Activated CD4-positive, CD25-positive, alpha-beta regulatory T cell (primary cell): ENCODE data around the gene PDE11A.
"Not testable (repeated sequence)": the region's sequence is repeated elsewhere in the genome, so short reads cannot be mapped to it uniquely, and the experiment has no call there.

Experiments used
- DNase-seq, 4 experiments: peaks; one replicate each; lab custom pipeline; 2025; lab: John Stamatoyannopoulos, UW

The PDE11A gene

DNA sequence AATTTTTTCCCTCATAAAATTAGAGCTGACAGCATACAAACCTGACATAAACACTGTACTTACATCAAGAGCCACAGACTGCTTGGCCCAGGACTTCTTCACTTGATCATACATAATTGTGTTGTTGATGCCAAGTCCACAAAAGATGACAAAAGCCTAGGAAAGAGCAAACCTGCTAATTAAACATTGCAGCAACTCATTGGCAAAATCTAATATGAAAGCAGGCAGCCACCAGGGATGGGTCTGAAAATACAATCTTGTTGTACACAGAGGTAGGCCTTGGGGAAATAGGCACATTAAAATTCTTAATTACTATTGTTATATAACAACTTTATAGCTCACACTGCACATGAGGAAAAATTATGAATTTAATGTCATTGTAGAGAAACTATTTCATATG, 255.8 kb downstream of the PDE11A start:
- DNase-seq: no peak

DNA sequence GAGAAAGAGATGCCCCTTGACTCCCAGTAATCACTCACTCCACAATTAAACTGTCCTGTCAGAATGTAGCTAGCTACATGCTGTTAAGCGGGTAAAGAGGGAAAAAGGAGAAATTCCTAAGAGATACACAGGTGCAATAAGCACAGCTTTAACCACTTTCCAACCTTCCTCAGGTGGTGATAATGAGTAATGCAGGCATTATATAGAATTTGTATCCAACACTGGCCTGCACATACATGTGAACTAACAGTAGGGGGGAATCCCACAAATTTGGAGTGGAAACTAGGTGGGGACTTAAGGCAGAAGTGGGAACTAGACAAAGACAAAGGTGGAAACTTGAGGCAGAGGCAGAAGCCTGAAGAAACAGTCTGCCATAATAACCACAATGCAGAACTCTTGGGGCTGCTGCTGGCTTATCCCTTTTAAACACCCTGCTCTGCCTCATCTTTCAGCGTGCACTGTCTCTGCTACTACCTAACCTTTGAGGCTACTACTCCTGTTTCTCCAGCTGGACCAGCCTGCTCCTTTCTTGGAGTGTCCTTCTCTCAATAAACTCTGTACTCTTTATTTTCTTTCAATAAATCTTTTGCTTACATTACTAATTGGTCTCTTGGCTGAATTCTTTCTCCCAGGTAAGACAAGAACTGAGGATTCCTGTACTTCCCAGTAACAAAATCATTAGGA, 259.7 kb downstream of the PDE11A start:
- no peak for DNase-seq

DNA sequence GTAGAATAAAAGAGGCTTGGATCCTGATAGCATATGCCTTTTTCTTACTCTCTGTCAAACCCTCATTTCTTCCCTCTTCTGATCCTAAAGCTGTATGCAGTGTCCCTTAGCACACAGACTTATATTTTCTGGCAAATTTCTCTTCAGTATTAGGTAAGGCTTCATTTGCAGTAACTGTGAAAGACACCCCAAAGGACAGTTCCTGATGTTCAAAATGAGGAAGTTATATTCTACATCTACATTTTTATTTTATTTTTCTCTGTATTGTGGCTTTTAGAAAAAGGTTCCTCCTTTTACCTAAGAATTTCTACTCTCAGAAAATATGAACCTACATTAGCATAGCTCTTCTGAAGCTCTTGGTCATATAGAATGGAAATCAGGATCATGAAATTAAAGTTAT, 261.7 kb downstream of the PDE11A start:
- DNase-seq: no peak

DNA sequence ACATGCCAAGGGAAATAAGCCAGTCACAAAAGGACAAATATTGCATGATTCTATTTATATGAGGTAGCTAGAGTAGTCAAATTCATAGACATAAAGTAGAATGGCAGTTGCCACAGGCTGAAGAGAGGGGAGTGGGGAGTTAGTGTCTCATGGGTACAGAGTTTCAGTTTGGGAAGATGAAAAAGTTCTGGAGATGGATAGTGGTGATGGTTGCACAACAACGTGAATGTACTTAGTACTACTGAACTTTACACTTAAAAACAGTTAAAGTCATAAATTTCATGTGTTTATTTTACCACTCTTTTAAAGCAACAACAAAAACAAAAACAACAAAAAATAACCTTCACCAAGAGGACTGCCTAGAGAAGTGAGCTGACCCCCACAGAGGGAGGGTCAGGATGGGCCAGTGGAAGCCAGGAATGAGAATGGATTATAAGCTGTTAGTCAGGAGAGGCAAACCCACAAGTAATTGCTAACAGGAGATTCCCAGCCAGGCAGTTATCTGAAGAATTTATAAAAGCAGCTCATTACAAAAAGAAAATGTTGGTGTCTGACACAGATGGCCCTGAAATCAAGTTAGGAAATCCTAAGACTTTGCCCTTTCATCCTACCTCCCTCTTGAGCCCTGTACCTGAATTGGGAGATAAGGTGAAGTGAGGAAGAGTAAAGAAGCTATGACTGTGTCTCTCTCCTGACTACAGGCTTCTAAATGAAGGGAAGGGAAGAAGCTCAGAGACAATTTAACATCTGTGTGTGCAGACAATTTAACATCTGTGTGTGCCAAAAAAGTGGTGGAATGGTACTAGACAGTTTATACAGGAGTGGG, 263.4 kb downstream of the PDE11A start:
- DNase-seq: no peak

DNA sequence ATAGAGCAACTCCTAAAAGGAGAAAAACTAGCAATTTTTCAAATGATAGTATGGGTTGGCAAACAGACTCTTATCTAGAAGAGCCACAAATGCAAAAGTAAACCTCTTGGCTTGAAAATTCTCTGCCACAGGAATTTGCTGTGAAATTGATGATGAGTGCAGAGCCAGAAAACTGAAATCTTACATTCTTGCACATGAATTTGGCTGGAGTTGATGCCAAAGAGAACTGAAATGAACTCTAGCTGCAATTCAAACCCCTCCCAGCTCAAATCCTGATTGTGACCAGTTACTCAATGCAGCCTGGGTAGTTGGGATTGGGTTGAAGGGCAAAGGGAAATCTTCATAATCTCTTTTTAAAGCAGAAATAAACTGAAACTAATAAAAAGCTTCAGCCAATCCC, 266.6 kb downstream of the PDE11A start:
- DNase-seq: no peak

DNA sequence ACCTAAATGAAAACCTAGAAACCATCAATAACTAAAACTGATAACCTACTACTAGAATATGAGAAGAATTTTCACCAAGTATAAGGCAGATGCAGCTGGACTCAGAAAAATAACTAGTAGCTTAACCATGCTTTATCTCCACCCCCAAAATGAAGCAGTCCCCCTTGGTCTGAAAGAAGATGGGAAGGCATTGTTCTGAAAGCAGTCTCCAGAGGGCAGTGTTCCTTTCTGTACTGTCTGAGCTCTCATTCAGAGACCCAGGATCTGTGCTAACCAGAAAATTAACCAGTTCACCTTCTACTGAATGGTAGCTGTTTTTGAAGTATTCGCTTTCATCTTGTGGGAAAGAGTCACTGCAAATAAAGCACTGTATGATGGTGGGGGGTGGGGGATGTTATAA, 273.0 kb downstream of the PDE11A start:
- DNase-seq: no peak

DNA sequence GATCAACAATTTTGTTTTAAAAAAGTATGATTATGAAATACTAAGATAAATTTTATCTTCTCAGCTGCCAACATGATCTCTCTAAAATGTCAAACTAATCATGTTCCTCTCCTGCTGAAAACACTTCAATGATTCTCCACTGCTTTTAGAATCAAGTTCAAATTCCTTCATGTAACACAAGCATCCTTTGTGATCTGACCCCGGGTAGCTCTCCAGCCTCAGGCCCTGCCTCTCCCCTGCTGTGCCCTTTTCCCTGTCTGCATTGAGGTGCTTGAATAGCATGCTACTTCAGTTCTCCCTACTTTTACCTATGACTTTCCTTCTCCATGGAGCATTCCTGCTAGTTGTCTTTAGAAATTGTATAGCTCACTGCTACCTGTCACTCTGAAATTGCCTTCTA, 274.8 kb downstream of the PDE11A start:
- DNase-seq: no peak

DNA sequence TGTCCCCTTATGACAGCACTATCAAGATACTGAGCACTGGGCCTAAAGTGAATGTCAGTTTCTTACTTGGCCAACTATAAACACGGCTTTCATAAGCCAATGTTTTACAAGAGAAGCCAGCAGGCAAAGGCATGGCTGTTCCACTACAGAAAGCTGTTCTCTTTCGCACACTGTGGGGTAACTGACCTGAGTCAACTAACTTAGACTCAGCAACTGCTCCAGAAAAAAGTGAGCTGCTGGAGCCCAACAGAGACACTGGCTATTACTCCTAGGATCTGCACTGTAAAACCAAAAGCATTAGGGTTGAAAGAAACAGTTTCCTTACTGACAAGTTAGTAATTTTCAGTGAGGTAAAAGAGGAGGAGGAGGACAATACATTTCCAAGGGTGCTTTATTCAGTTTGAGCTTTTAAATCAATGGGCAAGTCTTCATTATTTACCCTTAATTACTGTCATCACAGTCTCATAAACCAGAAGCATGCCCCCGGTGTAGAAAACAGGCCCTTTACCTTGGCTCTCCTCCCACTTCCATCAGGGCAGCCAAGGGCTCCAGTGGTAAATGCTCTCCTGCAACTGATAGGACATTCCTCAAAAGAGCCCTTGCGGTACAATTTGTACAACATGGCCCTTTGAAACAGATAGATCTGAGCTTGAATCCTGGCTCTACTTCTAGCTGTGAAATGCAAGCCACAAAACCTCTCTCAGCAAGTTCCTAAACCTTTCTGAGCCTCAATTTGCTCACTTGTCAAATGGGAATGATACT, 275.7 kb downstream of the PDE11A start:
- no peak for DNase-seq

DNA sequence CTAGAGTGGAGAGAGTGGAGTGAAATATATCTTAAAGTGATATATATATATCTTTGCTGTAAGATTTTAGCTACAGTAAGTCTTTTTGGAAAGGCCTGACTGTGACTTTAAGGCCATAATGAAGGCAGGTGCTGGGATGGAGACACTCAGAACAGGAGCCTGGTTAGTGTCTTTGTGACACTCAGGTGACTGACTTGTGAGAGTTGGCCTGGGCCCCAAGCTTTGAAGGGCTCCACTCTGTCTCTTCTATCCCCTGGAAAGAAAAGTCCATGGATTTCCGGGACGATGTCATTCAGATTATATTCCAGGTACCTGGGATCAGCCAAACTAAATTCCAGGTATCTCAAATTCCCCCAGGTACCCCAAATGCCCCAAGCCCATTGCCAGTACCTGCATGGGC, 276.6 kb downstream of the PDE11A start:
- no peak for DNase-seq

DNA sequence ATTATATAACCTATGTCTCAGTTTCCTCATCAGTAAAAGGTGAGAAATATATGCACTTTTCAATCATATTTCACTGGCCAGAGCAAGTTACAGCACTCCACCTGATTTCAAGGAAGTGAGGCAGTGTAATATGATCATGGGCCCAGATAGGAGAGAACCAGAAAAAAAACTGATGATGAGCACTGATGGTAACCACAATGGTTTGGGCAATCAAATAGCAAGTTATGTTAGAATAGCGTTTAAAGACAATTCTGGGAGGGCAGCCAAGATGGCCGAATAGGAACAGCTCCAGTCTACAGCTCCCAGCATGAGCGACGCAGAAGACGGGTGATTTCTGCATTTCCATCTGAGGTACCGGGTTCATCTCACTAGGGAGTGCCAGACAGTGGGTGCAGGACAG, 287.4 kb downstream of the PDE11A start:
- not testable (repeated sequence) for DNase-seq

DNA sequence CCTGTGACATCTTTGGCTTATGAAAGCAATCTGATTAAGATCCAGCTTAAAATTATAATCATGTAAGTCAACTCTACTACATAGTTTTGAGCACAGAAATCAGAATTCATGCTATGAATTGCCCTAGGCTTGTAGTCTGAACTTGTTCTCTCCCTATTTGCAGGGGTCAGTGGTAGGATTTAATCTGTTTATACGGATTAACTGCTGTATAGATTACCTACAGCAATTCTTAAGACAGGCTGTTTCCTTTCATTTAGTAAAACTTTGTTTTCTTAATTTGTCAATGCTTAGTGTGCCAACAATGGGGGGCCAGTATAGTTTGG, 287.9 kb downstream of the PDE11A start:
- DNase-seq: no peak

DNA sequence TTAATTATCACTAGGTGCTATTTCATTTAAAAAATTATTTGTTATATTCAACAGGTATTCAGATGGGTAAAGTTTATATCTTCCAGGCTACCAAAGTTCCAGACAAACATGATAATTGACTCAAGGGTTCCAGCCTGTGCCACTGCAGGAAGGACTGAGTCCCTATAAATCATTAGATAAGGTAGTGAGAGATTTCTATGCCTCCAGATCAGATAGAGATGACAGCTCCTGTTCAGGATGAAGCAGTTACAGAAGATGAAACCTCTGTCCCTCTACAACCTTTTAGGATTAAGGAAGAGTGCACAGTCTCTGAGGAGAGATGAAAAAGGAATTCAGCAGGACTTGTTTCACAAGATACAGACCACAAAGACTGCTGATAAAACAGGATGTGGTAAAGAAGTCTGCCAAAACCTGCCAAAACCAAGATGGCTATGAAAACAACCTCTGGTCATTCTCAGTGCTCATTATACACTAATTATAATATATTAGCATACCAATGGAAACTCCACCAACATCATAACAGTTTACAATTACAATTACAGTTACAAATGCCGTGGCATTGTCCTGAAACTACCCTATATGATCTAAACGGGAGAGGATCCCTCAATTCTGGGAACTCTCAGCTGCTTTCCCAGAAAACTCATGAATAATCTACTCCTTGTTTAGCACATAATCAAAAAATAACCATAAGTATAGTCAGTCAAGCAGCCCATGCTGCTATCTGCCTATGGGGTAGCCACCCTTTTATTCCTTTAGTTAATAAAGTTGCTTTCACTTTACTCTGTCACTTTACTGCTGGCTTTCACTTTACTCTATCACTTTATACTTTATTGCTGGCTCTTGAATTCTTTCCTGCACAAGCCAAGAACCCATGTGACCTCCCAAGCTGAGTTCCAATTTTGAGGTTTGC, 288.5 kb downstream of the PDE11A start:
- no peak for DNase-seq

DNA sequence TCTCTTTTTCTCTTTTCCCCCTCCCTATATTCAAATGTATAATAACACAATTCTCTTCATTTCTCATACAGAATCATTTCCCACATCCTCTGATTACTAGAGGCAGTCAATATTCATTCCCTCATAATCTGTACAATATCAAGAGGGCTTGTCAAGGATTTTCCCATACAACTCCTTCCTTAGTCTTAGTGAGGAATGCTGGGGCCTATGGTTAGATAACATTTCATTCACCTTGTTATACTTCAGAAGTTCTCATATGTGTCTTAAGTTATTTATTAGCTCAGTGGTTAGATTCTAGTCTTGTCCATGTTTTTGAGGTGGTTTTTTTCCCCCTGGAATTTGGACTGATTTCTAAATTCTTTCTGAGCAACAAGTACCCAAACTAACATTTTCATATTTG, 289.5 kb downstream of the PDE11A start:
- no peak for DNase-seq

DNA sequence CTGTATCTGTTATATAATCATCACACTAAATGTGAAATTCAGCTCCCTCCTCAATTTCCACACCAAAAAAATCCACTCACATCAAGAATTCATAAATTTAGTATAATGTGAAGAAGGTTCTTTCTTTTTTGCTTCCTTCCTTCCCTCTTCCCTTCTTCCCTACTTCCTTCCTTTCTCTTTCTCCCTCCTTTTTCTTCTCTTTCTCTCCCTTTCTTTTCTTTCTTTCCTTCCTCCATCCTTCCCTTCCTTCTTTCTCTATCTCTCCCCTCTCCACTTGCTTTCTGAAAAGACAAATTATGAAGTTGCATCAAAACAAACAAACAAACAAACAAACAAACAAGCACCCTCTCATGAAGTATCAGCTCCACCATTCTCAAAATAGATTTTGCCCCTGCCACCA, 290.0 kb downstream of the PDE11A start:
- no peak for DNase-seq

DNA sequence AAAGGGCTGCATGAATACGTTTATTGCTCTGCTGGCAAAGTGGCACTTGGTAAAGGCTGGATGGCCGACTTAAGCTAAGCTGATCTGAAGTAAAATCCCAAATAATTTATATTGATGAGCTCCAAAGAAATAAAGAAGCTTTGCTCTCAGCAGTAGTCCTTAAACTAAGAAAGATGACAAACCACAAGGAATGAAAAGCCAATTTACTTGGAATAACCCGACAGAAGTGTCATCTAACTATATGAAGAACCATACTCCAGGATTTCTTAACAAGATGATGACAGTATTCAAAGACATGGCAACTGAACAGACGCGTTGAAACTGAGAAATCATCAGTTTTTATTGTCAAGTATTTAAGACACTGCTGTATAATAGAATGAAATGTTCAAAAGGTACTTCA, 294.1 kb downstream of the PDE11A start:
- DNase-seq: no peak

DNA sequence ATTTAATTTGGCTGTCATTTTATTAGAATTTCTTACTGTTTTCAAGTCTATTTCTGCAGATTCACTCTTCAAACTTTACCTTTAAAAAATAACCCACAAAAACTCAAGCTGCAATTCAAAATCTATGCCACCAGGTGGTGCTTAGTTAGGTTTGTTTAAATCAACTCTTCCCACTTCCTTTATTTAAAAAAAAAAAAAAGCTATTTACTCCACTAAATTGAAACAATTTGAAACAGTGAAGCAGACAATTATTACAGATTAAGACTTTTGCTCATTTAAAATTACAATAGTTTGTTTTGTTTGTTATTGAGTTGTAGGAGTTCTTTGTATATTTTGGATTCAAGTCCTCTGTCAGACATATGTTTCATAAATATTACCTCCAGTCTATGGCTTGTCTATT, 300.0 kb downstream of the PDE11A start:
- DNase-seq: no peak

DNA sequence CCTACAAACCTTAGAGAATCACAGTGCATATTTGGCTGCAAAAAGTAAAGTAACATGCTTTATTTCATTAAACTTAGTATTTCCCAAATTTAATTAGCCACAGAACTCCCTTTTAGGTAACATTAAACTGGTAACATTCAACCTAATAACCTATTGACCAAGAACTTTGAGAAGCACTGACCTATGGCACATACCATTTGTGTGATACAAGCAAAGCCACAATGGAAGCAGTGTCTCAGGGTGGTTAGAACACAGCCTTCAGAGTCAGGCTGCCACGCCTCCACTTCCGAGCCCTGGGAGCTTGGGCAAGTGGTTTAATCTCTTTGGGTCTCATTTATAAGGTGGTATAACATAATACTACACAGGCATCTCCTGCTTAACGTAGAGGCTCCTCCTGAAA, 301.4 kb downstream of the PDE11A start:
- DNase-seq: no peak

DNA sequence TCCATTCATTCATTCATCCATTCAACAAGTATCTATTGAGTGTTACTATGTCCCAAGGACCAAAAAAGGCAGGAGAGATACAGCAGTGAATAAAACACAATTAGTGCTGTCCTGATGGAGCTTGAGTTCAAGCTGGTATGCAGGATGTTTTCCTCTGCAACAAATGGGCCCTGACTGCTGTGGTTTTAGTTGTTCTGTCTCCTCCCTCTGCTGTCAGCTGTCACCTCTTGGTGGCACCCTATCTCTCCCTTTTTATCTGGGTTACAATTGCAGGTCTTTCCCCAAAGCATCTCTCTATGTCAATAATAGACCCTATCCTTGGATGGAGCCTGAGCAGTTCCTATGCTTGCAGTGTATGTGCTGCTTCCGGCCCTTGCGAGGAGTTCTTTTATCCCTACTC, 304.8 kb downstream of the PDE11A start:
- no peak for DNase-seq

DNA sequence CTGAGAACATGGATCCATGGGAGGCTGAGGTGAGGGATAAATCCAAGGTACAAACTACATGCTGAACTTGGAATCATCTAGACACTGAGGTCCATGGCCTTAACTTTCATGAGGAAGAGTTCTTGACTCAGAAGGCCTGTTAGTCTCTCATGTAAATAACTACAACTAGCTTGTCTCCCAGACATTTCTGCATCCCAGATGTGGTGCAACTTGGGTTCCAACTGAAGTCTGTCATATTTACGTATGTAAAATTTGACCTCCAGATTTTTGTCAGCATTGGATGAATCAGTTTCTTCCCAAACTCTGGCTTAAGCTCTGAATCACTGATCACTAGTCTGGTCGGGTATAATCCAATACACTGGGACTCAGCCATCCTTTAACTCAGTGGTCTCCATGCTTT, 306.9 kb downstream of the PDE11A start:
- no peak for DNase-seq

DNA sequence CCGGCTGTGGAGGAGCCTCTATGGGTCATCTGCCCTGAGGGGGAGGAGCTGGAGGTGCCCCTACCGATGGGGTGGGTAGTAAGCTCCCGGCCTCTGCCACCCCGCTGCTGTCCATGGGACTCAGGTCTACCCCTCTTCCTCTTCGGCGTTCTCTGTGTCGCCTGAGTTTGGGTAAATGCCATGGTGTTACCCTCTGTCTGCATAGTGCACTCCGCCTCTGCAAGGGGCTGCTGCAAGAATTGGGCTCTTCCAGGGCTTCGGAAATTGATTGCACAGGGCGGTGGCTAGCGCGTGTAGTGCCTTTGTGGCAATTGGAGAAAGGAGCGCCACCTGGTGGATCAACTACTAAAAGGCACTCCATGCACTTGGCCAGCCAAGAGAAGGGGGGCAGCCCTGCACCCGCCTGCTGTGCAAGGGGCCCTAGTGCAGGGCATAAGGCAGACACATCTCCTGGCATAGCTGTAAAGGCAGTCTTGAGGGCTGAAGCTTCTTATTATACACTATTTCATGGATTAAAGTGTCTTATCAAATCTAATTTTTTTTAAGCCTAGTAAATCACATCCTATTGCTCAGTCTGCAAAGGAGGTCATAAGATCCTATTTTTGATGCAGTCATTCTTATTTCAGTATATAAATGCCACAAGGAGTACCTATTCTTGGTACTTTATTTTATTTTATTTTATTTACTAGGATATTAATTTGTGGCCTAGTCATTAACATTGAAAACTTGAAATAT, 308.9 kb downstream of the PDE11A start:
- peak; percentile 39 to 61 (median 51) for DNase-seq

DNA sequence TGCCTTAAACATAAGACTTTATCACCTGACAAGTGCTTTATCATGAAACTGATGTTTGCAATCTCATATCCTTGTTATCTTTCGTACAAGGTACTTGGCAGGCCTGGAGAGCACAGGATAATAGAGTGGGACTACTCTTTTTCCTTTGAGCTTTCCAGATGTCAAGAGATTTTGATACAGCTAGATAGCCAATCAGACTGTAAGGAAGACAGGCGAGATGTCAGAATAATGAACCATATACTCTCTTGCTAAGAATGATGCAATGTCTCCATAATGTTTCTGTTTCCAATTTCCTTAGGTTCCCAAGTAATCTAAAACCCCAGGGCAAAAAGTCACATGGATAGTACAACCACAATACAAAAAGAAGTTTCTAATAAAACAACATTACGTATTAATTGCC, 313.1 kb downstream of the PDE11A start:
- DNase-seq: no peak
